ENCODE measurements around the gene SLC9A1.

Gene SLC9A1

DNA sequence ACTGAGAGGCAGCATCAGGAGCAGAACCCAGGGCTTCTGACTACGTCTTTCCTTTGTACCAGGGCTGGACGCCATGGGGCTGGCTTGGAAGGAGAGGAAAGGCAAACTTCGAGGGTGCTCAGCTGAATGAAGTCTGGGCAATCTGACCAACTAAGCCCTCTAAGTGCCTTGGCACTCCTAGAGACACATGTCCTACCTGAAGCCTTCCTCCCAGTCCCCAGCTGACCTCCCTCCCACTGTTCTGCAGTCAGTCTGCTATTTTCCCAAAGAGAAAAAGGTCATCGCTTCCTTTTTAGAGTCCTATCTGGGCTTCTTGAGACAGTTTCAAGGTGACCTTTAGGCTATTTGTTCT is 5.2 kb downstream of the SLC9A1 start (continued):
- TF ChIP-seq GLIS3 (CRISPR knock-in tag; IDR thresholded peaks at IDR 0.05): no peak
- TF ChIP-seq, protein P1, sequence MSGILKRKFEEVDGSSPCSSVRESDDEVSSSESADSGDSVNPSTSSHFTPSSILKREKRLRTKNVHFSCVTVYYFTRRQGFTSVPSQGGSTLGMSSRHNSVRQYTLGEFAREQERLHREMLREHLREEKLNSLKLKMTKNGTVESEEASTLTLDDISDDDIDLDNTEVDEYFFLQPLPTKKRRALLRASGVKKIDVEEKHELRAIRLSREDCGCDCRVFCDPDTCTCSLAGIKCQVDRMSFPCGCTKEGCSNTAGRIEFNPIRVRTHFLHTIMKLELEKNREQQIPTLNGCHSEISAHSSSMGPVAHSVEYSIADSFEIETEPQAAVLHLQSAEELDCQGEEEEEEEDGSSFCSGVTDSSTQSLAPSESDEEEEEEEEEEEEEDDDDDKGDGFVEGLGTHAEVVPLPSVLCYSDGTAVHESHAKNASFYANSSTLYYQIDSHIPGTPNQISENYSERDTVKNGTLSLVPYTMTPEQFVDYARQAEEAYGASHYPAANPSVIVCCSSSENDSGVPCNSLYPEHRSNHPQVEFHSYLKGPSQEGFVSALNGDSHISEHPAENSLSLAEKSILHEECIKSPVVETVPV (CRISPR knock-in tag; IDR thresholded peaks at IDR 0.05): no peak

DNA sequence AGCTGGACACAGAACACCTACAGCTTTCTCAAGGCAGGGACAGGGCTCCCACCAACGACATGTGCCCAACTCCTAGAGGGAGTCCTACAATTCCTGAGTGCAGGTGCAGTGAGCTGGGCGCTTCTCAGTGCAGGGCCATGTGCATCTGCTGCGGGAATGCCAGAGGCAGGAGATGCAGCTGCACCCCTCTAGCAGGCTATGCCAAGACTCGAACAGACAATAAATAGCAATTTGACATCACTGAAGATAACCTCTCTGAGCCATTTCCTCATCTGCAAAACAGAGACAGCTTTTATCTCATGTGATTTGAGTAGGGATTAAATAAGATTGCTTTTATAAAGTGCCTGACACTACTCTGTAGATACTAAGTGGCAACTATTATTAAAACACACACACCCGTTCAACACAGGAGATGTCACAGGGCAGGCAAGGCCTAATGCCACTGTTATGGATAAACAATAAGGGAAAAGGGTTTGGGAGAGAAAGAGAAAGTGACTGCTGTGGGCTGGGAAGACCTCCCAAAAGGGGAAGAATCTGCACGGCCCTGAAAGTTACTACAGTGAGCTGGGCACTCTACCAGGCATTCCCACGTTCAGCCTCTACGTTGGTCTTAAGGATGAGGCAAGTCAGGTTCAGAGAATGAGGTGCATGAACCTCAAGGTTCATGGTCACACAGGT is 5.7 kb downstream of the SLC9A1 start:
- TF ChIP-seq BACH2 (CRISPR knock-in tag; IDR thresholded peaks at IDR 0.05; ENCODE audit: borderline replicate concordance): no peak
- no peak for TF ChIP-seq ZNF8 (CRISPR knock-in tag; IDR thresholded peaks at IDR 0.05)
- TF ChIP-seq ZFP3 (CRISPR knock-in tag; IDR thresholded peaks at IDR 0.05): no peak
- peak; percentile 67; the same call in 1 of the 2 replicates for TF ChIP-seq TCF4 (CRISPR knock-in tag; IDR thresholded peaks at IDR 0.05; ENCODE audit: borderline replicate concordance)
- TF ChIP-seq CSDC2 (CRISPR knock-in tag; IDR thresholded peaks at IDR 0.05): no peak
- 0 out of 2 replicates have a peak, but pooled peaks have one; percentile 15 for TF ChIP-seq ISL1 (CRISPR knock-in tag; IDR thresholded peaks at IDR 0.05)
- TF ChIP-seq, protein P2, sequence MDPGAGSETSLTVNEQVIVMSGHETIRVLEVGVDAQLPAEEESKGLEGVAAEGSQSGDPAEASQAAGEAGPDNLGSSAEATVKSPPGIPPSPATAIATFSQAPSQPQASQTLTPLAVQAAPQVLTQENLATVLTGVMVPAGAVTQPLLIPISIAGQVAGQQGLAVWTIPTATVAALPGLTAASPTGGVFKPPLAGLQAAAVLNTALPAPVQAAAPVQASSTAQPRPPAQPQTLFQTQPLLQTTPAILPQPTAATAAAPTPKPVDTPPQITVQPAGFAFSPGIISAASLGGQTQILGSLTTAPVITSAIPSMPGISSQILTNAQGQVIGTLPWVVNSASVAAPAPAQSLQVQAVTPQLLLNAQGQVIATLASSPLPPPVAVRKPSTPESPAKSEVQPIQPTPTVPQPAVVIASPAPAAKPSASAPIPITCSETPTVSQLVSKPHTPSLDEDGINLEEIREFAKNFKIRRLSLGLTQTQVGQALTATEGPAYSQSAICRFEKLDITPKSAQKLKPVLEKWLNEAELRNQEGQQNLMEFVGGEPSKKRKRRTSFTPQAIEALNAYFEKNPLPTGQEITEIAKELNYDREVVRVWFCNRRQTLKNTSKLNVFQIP (CRISPR knock-in tag; IDR thresholded peaks at IDR 0.05; ENCODE audit: borderline replicate concordance, low read depth): no peak
- no peak for TF ChIP-seq ESRRG (CRISPR knock-in tag; IDR thresholded peaks at IDR 0.05)
- TF ChIP-seq, protein P3, sequence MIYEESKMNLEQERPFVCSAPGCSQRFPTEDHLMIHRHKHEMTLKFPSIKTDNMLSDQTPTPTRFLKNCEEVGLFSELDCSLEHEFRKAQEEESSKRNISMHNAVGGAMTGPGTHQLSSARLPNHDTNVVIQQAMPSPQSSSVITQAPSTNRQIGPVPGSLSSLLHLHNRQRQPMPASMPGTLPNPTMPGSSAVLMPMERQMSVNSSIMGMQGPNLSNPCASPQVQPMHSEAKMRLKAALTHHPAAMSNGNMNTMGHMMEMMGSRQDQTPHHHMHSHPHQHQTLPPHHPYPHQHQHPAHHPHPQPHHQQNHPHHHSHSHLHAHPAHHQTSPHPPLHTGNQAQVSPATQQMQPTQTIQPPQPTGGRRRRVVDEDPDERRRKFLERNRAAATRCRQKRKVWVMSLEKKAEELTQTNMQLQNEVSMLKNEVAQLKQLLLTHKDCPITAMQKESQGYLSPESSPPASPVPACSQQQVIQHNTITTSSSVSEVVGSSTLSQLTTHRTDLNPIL (CRISPR knock-in tag; IDR thresholded peaks at IDR 0.05; ENCODE audit: low read depth): no peak
- no peak for TF ChIP-seq PPARA (CRISPR knock-in tag; IDR thresholded peaks at IDR 0.05; ENCODE audit: borderline replicate concordance)
- TF ChIP-seq ARNTL (CRISPR knock-in tag; IDR thresholded peaks at IDR 0.05; ENCODE audit: borderline replicate concordance, low read depth): no peak
- TF ChIP-seq, protein P4, sequence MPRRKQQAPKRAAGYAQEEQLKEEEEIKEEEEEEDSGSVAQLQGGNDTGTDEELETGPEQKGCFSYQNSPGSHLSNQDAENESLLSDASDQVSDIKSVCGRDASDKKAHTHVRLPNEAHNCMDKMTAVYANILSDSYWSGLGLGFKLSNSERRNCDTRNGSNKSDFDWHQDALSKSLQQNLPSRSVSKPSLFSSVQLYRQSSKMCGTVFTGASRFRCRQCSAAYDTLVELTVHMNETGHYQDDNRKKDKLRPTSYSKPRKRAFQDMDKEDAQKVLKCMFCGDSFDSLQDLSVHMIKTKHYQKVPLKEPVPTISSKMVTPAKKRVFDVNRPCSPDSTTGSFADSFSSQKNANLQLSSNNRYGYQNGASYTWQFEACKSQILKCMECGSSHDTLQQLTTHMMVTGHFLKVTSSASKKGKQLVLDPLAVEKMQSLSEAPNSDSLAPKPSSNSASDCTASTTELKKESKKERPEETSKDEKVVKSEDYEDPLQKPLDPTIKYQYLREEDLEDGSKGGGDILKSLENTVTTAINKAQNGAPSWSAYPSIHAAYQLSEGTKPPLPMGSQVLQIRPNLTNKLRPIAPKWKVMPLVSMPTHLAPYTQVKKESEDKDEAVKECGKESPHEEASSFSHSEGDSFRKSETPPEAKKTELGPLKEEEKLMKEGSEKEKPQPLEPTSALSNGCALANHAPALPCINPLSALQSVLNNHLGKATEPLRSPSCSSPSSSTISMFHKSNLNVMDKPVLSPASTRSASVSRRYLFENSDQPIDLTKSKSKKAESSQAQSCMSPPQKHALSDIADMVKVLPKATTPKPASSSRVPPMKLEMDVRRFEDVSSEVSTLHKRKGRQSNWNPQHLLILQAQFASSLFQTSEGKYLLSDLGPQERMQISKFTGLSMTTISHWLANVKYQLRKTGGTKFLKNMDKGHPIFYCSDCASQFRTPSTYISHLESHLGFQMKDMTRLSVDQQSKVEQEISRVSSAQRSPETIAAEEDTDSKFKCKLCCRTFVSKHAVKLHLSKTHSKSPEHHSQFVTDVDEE (CRISPR knock-in tag; IDR thresholded peaks at IDR 0.05): no peak
- ATAC-seq: no peak

DNA sequence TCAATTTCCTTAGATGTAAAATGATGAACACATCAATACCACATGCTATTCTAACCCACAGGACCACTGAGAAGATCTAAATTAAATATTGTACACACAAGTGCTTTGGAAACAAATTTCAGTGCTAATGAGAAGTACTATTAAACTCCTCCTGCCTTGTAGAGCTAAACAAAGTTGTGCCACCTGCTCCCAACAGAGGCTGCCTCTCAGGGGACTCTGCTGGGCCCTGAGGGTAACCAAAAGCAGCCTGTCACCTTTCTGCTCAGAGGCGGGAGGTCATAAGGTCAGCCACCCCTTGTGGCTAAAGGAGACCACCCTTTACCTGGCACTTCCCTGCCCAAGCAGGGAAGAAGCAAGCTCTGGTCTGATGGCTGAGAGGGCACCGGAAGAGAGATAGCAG is 6.3 kb downstream of the SLC9A1 start:
- ATAC-seq: no peak
- TF ChIP-seq TOX (CRISPR knock-in tag; IDR thresholded peaks at IDR 0.05; ENCODE audit: borderline replicate concordance) (no peak), SNAI2 (CRISPR knock-in tag; IDR thresholded peaks at IDR 0.05) (no peak), ZC3H10 (CRISPR knock-in tag; IDR thresholded peaks at IDR 0.05) (no peak), ESRRG (CRISPR knock-in tag; IDR thresholded peaks at IDR 0.05) (no peak), TCF4 (CRISPR knock-in tag; IDR thresholded peaks at IDR 0.05; ENCODE audit: borderline replicate concordance) (no peak), BACH2 (CRISPR knock-in tag; IDR thresholded peaks at IDR 0.05; ENCODE audit: borderline replicate concordance) (no peak), ZNF565 (CRISPR knock-in tag; conservative IDR thresholded peaks at IDR 0.05; ENCODE audit: low read depth) (no peak), ZFP30 (CRISPR knock-in tag; IDR thresholded peaks at IDR 0.05) (no peak), ZFP3 (CRISPR knock-in tag; IDR thresholded peaks at IDR 0.05) (no peak), RARB (CRISPR knock-in tag; IDR thresholded peaks at IDR 0.05) (no peak)
- TF ChIP-seq, protein P2 (CRISPR knock-in tag; IDR thresholded peaks at IDR 0.05; ENCODE audit: borderline replicate concordance, low read depth): no peak
- TF ChIP-seq, protein P1 (CRISPR knock-in tag; IDR thresholded peaks at IDR 0.05): no peak
- TF ChIP-seq, protein P3 (CRISPR knock-in tag; IDR thresholded peaks at IDR 0.05; ENCODE audit: low read depth): no peak
- TF ChIP-seq, protein P4 (CRISPR knock-in tag; IDR thresholded peaks at IDR 0.05): no peak

Measured in SK-N-SH treated with all-trans-retinoic acid at 6 μM for 48 hours (cell line).